Measurements from ENCODE around the gene DLX2.
"Not testable (repeated sequence)": the region's sequence is repeated elsewhere in the genome, so short reads cannot be mapped to it uniquely, and the experiment has no call there.

DLX2 gene

GRCh38 chr2:172072706-172073105 lies 30.0 kb downstream of the DLX2 start:
- no peak overlapping the region for H3K9ac ChIP-seq (ENCODE audit: low read depth, low read length)
- H3K9me3 ChIP-seq (ENCODE audit: control insufficient read depth, insufficient read depth, low read length): no peaks in the 10 kb centered on the region

DNA sequence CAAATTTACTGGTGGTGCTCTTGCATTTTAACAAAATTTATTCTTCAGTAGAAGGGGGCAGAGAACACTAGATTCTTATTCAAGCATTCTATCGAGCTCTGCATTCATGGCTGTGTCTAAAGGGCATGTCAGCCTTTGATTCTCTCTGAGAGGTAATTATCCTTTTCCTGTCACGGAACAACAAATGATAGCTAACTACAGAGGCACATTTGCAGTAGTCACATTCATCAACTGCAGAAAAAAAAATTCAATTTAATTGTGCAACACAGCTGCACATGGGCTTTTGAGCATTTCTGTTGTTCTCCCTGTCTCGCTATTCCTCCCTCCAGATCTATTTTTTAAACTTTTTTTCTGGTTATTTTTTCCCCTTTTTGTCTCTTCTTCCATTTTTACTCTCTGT lies 30.4 kb downstream of the DLX2 start:
- Histone ChIP-seq H3K4me1 (ENCODE audit: insufficient read depth, low read length) (no peaks in the 10 kb centered on the region), H3K9ac (ENCODE audit: low read depth, low read length) (no peak overlapping the region), H3K9me3 (ENCODE audit: control insufficient read depth, insufficient read depth, low read length) (no peaks in the 10 kb centered on the region), H3K36me3 (ENCODE audit: insufficient read depth, low read length) (no peaks in the 10 kb centered on the region)

More at GRCh38 chr2:172072706-172073105, 30.0 kb downstream of the DLX2 start:
- Histone ChIP-seq H3K36me3 (ENCODE audit: insufficient read depth, low read length) (no peaks in the 10 kb centered on the region), H3K4me1 (ENCODE audit: insufficient read depth, low read length) (no peaks in the 10 kb centered on the region)

DNA sequence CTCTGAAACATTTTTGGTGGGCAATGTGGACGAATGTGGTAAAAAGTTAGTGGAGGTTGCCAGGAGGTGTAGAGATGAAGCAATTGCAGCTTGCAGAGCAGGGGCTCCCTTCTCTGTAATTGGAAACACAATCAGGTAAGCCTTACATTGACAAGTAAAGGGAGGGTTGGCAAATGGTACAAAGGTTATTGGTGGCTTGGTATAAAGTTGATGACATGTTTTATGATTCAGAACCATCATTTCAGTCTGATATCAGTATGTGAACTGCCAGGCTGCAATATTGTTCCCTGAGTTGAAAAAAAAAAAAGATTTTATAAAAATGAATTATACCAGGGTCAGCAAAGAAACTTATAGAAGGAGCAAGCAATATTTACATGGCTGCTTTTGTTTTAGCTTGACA lies 31.8 kb downstream of the DLX2 start:
- no peak overlapping the region for H3K9ac ChIP-seq (ENCODE audit: low read depth, low read length)
- H3K36me3 ChIP-seq (ENCODE audit: insufficient read depth, low read length): no peaks in the 10 kb centered on the region
- H3K4me1 ChIP-seq (ENCODE audit: insufficient read depth, low read length): no peaks in the 10 kb centered on the region
- no peaks in the 10 kb centered on the region for H3K9me3 ChIP-seq (ENCODE audit: control insufficient read depth, insufficient read depth, low read length)

GRCh38 chr2:172067905-172068304 lies 34.8 kb downstream of the DLX2 start:
- H3K9me3 ChIP-seq (ENCODE audit: control insufficient read depth, insufficient read depth, low read length); H3K9ac ChIP-seq (ENCODE audit: low read depth, low read length); H3K36me3 ChIP-seq (ENCODE audit: insufficient read depth, low read length); H3K4me1 ChIP-seq (ENCODE audit: insufficient read depth, low read length): not testable (repeated sequence)

DNA sequence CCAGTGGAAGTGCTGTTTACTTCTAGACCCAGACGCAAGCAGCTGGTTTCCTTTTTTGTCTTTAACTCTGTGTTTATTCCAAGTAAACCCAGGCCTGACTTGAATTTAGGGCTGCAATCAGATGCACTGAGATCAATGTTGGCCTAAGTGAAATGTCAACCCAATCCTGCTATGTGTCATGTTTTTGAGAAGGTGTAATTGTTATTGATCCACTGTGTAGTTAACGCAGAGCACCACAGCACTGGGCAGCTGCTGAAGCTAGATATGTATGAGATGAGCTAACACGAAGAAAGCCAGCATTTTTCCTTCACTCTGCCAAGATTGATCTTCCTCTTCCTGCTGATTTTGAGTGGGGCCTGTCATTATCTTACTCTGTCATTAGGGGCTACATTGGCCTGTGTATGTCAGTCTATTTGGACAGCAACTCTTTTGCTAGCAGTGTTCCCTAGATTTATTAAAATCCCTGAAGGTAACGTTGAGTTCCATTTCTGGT lies 36.3 kb downstream of the DLX2 start:
- Histone ChIP-seq H3K4me1 (ENCODE audit: insufficient read depth, low read length) (no peaks in the 10 kb centered on the region), H3K9ac (ENCODE audit: low read depth, low read length) (no peak overlapping the region), H3K9me3 (ENCODE audit: control insufficient read depth, insufficient read depth, low read length) (no peaks in the 10 kb centered on the region), H3K36me3 (ENCODE audit: insufficient read depth, low read length) (no peaks in the 10 kb centered on the region)

DNA sequence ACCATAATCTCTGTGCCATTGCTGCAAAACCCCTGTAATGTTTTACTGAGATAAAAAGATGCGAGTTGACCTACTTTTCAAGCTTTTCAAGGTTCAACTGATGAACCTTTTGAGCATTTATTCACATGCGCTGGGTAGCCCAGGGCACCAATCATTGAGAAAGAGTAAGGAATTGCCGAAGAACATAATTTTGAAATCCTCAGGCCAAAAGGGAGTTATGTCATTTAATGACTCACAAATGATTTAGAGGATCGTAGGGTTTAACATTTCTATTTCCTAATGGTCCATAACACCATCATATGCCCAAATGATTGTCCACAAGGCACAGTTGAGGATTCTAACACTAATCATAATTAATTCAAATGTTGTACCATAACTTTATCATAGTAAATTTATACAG lies 37.6 kb downstream of the DLX2 start:
- Histone ChIP-seq H3K9me3 (ENCODE audit: control insufficient read depth, insufficient read depth, low read length) (no peaks in the 10 kb centered on the region), H3K4me1 (ENCODE audit: insufficient read depth, low read length) (no peaks in the 10 kb centered on the region)

DNA sequence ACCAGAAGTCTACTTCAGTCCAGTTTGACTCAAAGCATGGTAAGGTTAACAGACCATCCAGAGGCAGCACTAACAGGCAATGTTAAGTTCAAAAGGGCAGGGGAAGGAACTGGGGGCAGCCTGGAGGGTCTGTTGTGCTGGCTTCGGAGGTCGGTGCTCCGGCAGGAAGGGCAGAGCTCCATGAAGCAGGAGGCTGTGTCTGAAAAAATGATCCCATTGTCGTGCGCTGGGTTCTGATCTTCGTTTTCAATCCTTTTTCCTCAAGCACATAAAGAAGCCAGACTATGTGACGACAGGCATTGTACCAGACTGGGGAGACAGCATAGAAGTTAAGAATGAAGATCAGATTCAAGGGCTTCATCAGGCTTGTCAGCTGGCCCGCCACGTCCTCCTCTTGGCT lies 39.3 kb downstream of the DLX2 start:
- Histone ChIP-seq H3K9ac (ENCODE audit: low read depth, low read length) (no peak overlapping the region), H3K36me3 (ENCODE audit: insufficient read depth, low read length) (no peaks in the 10 kb centered on the region), H3K4me1 (ENCODE audit: insufficient read depth, low read length) (no peaks in the 10 kb centered on the region), H3K9me3 (ENCODE audit: control insufficient read depth, insufficient read depth, low read length) (0 out of 2 replicates have a peak, but pooled peaks cover 3% of the 10 kb centered on the region)

More for the DNA sequence above, 37.6 kb downstream of the DLX2 start:
- H3K9ac ChIP-seq (ENCODE audit: low read depth, low read length): no peak overlapping the region
- no peaks in the 10 kb centered on the region for H3K36me3 ChIP-seq (ENCODE audit: insufficient read depth, low read length)

GRCh38 chr2:172062402-172063004 lies 40.2 kb downstream of the DLX2 start:
- 0 out of 2 replicates have a peak, but pooled peaks cover 3% of the 10 kb centered on the region for H3K9me3 ChIP-seq (ENCODE audit: control insufficient read depth, insufficient read depth, low read length)
- H3K4me1 ChIP-seq (ENCODE audit: insufficient read depth, low read length): no peaks in the 10 kb centered on the region
- H3K36me3 ChIP-seq (ENCODE audit: insufficient read depth, low read length): no peaks in the 10 kb centered on the region
- H3K9ac ChIP-seq (ENCODE audit: low read depth, low read length): no peak overlapping the region

DNA sequence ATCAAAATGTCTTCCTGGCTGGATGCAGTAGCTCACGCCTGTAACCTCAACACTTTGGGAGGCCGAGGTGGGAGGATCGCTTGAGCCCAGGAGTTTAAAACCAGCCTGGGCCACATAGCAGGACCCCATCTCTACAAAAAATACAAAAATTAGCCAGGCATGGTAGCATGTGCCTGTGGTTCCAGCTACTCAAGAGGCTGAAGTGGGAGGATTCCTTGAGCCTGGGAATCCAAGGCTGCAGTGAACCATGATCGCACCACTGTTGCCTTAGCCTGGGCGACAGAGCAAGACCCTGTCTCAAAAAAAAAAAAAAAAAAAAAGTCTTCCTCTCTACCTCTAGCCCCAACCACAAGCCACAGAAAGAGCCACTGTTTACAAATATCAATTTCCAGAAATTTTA lies 42.6 kb downstream of the DLX2 start:
- H3K36me3 ChIP-seq (ENCODE audit: insufficient read depth, low read length); H3K9ac ChIP-seq (ENCODE audit: low read depth, low read length); H3K4me1 ChIP-seq (ENCODE audit: insufficient read depth, low read length); H3K9me3 ChIP-seq (ENCODE audit: control insufficient read depth, insufficient read depth, low read length): not testable (repeated sequence)

DNA sequence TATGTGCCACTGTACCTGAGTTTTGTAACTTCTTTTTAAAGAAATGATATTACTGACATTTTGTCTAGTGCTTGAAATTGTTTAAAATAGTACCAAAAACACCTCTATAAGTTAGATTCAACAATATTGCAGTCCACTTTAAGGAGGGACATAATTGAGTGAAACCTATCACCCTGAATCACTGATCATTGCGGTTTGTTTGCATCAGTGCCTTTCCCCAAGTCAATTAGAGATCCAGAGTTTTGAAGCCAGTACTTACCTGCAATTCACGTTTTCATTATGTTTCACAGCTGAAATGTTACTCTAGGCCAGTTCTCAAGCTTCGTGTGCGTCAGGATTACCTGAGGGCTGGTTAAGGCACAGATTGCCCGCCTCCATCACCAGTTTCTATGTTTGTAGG lies 44.0 kb downstream of the DLX2 start:
- Histone ChIP-seq H3K4me1 (ENCODE audit: insufficient read depth, low read length) (no peaks in the 10 kb centered on the region), H3K9ac (ENCODE audit: low read depth, low read length) (no peak overlapping the region), H3K36me3 (ENCODE audit: insufficient read depth, low read length) (no peaks in the 10 kb centered on the region), H3K9me3 (ENCODE audit: control insufficient read depth, insufficient read depth, low read length) (0 out of 2 replicates have a peak, but pooled peaks cover 3% of the 10 kb centered on the region)

DNA sequence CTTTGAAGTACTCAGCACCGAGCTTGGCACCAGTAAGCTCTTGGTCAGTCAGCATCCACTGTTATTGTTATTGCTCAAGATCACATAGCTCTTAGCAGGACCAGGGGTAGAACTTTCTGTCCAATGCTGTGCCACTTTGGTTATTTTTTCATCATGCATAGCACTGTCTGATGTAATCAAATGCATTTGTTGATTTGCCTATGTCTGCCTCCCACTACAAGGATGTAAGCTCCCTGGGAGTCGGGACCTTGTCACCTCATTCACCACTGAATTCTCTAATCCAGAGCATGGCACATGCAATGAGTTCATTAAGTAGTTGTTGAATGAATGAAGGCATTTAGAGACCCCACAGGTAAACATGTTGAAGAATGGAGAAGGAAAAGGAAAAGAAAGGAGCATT lies 46.4 kb downstream of the DLX2 start:
- Histone ChIP-seq H3K9ac (ENCODE audit: low read depth, low read length) (no peak overlapping the region), H3K9me3 (ENCODE audit: control insufficient read depth, insufficient read depth, low read length) (0 out of 2 replicates have a peak, but pooled peaks cover 3% of the 10 kb centered on the region), H3K36me3 (ENCODE audit: insufficient read depth, low read length) (no peaks in the 10 kb centered on the region), H3K4me1 (ENCODE audit: insufficient read depth, low read length) (peaks cover 6% of the 10 kb centered on the region; the same call in 1 of the 2 replicates)

DNA sequence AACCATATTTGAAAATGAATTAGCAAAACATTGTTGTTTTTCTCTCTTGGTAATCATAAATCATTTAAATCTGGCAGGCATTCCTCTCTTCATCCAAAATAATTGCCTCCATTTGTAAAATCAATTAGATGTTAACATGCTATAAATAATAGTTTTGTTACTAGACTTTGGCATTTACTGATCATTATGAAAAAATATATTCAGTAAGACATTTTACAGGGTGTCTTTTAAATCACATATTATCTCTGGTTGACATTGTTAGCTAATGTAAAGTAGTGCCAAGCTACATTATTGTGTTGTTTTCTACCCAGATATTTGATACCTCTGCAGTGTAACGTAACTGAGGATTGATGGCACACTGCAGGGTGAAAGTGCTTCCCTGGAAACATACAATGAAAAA lies 49.2 kb downstream of the DLX2 start:
- peaks cover 6% of the 10 kb centered on the region; the same call in 1 of the 2 replicates for H3K4me1 ChIP-seq (ENCODE audit: insufficient read depth, low read length)
- no peaks in the 10 kb centered on the region for H3K36me3 ChIP-seq (ENCODE audit: insufficient read depth, low read length)
- no peaks in the 10 kb centered on the region for H3K9me3 ChIP-seq (ENCODE audit: control insufficient read depth, insufficient read depth, low read length)
- no peak overlapping the region for H3K9ac ChIP-seq (ENCODE audit: low read depth, low read length)

DNA sequence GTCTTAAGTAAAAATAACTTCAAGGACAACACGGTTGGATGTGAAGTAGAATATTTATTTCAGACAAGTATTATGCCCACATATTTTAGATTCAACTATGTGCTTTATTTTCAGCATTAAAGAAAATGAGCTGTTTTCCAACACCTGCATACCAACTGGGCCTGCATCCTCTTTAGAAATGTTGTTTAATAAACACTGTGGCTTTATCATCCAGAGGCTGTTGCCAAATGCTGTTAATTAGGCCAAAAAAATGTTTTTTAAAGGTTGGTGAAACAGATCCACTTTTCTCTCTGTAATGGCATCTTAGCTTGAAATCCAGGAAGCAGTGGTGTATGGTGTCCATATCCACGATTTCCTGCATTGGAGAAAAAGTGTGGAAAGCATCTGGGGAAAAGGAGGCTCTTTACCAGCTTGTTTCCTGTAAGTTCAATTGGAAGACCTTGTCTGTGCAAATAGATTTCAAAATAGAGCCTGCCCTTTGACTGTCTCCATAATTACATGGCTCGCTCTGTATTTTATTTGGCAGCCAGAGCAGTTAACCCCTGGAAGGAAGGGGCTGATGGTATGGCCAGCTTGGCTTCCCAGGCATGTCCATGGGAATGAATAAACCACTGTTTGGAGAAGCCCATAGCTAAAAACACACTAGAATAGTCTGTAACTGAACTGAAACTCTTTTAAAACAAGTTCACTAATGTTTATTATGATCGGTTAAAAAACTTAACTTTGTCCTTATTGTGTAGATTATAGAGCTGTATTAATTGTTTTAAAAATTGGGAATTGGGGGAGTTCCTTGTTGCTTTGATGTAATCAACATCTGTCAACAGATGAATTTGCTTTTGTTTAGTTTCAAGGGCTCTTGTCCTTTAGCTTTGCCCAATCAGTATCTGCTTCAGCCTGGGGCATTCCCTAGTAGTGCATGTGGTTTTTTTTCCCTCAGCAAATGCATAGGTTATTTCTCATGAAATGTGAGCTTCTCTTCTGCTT lies 50.4 kb downstream of the DLX2 start:
- no peaks in the 10 kb centered on the region for H3K36me3 ChIP-seq (ENCODE audit: insufficient read depth, low read length)
- no peaks in the 10 kb centered on the region for H3K9me3 ChIP-seq (ENCODE audit: control insufficient read depth, insufficient read depth, low read length)
- peaks cover 6% of the 10 kb centered on the region; the same call in 1 of the 2 replicates for H3K4me1 ChIP-seq (ENCODE audit: insufficient read depth, low read length)
- H3K9ac ChIP-seq (ENCODE audit: low read depth, low read length): no peak overlapping the region

DNA sequence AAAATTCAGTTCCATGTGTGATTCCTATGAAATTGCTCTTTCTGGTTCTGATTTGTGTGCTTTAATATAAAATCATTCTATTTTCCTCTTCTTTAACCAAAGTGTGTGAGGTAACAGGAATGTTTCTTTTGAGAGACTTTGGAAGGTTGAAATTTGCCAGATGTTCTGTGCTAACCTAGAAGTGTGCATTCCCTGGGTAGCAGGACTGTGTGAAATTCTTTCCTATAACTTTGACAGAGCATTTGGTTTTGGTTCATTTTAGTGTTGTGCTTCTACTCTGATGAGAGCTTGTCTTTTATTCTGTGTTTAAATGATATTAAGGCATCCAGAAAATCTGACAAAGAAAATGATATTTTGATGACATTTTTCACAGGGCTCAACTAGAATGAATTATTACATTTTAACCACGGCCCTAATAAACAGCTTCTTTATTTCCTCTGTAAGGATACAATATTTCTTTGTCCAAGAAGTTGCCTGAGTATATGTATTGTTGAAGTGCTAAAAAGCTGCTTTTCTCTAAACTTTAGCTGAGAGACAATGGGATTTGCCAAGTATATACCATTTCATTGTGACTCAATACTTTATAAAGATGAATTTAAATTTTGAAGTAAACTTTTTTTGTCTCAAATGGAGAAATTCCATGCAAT lies 52.1 kb downstream of the DLX2 start:
- H3K9me3 ChIP-seq (ENCODE audit: control insufficient read depth, insufficient read depth, low read length): no peaks in the 10 kb centered on the region
- no peak overlapping the region for H3K9ac ChIP-seq (ENCODE audit: low read depth, low read length)
- H3K36me3 ChIP-seq (ENCODE audit: insufficient read depth, low read length): no peaks in the 10 kb centered on the region
- peaks cover 6% of the 10 kb centered on the region; the same call in 1 of the 2 replicates for H3K4me1 ChIP-seq (ENCODE audit: insufficient read depth, low read length)

All from ES-I3 (cell line).